Measurements from ENCODE around the gene GNRHR.

DNA sequence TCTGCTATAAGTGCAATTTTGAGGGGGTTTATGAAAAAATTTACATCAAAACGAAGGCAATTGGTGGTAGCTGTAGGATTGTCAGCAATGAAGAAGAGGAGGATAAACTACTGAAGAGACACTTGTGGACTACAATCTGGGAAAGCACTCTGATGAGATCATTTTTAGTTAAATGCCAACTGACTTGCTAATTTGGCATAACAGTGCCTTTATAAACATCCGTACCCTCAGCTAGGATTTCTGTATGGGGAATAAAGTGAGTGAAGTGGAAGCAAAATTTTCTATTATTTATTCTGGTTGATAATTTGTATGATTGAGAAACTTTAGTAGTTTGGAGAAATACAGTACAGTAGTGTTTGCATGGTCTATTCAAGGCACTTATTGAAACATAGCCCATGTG is 11.2 kb upstream of the GNRHR start:
- TF ChIP-seq CTCF (IDR thresholded peaks at IDR 0.05; ENCODE audit: poor library complexity) (no peak), EZH2 (IDR thresholded peaks at IDR 0.05; ENCODE audit: borderline replicate concordance) (no peak)
